ENCODE measurements around the gene PHAX.
"Not testable (repeated sequence)": the region's sequence is repeated elsewhere in the genome, so short reads cannot be mapped to it uniquely, and the experiment has no call there.

The PHAX gene

GRCh38 chr5:126659805-126660482, 59.2 kb downstream of the PHAX start:
- DNase-seq = no peak

GRCh38 chr5:126664586-126664985, 63.8 kb downstream of the PHAX start:
- no peak for DNase-seq

DNA sequence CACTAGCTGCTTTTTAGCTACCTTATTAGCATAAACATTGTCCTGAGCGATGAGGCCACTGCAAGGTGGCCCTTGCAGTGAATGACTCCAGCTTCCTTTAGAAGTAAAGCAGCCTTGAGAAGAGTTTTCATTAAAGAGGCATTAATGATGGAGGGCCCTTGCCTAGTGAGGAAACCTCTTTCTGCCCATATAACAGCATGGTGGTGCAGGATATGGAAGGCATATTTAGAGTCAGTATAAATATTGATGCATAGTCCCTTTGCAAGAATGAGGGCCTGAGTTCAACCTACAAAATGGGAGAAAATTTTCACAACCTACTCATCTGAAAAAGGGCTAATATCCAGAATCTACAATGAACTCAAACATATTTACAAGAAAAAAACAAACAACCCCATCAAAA, 69.4 kb downstream of the PHAX start:
- DNase-seq = not testable (repeated sequence)

DNA sequence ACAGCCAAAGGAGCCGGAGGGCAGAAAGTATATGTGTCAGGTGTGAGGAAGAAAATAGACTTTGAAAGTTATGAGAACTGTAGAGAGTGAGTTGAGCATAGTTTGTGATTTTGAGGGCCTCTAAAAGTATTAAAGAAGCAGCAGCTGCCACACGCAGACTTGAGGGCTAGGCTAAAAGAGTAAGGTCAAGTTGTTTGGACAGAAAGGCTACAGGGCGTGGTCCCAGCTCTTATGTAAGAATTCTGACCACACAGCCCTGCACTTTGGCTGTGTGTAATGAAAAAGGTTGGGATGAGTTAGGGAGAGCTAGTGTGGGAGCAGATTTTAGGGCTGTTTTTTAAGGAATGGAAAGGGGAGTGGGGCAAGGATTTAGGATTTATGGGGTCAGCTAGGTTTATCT, 70.9 kb downstream of the PHAX start:
- DNase-seq = not testable (repeated sequence)

GRCh38 chr5:126673477-126673876, 72.7 kb downstream of the PHAX start:
- no peak for DNase-seq

DNA sequence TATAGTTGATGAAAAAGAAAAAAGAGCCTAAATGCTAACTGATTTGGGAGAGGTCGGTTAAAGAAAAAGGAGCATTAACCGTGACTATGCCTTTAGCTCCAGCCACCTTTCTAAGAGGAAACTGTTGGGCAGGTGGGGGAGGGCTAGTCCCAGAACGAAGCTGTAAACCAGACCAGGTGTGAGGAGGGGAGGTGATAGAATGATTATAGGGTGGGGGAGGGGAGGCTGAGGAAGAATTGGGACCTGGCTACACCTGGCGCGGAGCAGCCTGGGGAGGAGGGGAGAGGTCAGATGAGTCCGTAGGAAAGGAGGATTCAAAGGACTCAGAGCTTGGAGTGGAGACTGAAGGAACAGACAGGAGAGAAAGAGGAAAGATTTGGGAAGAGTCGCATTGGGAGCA, 73.4 kb downstream of the PHAX start:
- DNase-seq = no peak

DNA sequence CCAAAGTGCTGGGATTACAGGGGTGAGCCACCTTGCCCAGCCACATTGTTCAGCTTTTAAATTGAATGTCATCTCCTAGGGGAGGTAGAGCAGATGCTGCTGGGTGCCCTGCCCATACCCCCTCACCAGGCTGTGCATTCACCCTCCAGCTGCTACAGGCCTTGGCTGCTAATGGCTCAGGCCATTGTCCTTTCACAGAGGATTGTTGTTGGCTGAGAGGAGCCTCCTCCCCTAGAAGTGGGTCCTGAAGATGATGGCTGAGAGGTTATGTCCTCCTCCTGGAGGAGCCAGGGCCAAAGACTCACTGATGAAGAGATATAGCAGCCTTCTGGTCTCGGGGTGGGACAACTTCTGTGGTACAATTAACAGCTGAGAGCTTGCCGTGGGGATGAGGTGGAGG, 74.6 kb downstream of the PHAX start:
- DNase-seq = no peak

GRCh38 chr5:126676195-126676624, 75.5 kb downstream of the PHAX start:
- DNase-seq = peak; percentile 44
